CD4-positive, alpha-beta T cell (primary cell): ENCODE results near the gene AGXT2. TPM values are rescaled to one million over a fixed set of nuclear protein-coding genes. Genes with fewer than 3 reads are reported as not detected.

ENCODE experiments used
- ATAC-seq: fragments of 200-7000 bp; cut with Tn5 transposase; one replicate; pipeline ENCODE4 v1.10.0; 2022; ENCODE audit warnings: mild to moderate bottlenecking; ENCODE audit not compliant: poor library complexity
- CTCF ChIA-PET: fragments of 350-600 bp; sonication (Branson Sonifier 250); formaldehyde crosslinking; loops from one replicate; lab custom pipeline; 2021; ENCODE audit warnings: antibody characterized with exemption, inconsistent platforms; lab: Charles Lee
- POLR2A ChIA-PET: fragments of 350-600 bp; sonication (Branson Sonifier 250); formaldehyde crosslinking; loops from one replicate; lab custom pipeline; 2021; ENCODE audit warnings: antibody characterized with exemption, inconsistent platforms; lab: Charles Lee
- DNase-seq, 14 experiments: peaks; one replicate each; pipeline ENCODE4 v3.0.0-alpha.2; 2013 to 2020; ENCODE audit warnings: mixed read lengths in 2 of 14
- H3K27ac ChIP-seq, 2 donors: one replicate each; pipeline versions ENCODE4 v1.5.1 to v1.7.0; 2013; ENCODE audit warnings: low read length in 2 of 2, low read depth in 1 of 2, mild to moderate bottlenecking in 1 of 2
- H3K27me3 ChIP-seq, 2 experiments: 1 replicate in 1 of 2; 2 replicates in 1 of 2; pipeline versions ENCODE4 v1.6.1 to v1.7.0; 2013; ENCODE audit warnings: low read length in 2 of 2, control low read depth in 1 of 2, mild to moderate bottlenecking in 1 of 2, moderate library complexity in 1 of 2; ENCODE audit not compliant: insufficient read depth in 2 of 2, control insufficient read depth in 1 of 2
- H3K36me3 ChIP-seq: one replicate; pipeline ENCODE4 v1.6.1; 2013; ENCODE audit warnings: low read length, control low read depth; ENCODE audit not compliant: insufficient read depth
- H3K4me1 ChIP-seq: one replicate; pipeline ENCODE4 v1.6.1; 2013; ENCODE audit warnings: low read length, control low read depth; ENCODE audit not compliant: insufficient read depth
- H3K4me3 ChIP-seq: one replicate; pipeline ENCODE4 v1.5.1; 2013; ENCODE audit warnings: mild to moderate bottlenecking, low read length, moderate library complexity
- H3K9me3 ChIP-seq, 2 experiments: 1 replicate in 1 of 2; 2 replicates in 1 of 2; pipeline versions ENCODE4 v1.6.1 to v1.7.0; 2013; ENCODE audit warnings: low read length in 2 of 2, mild to moderate bottlenecking in 2 of 2, control low read depth in 1 of 2, moderate library complexity in 1 of 2; ENCODE audit not compliant: control insufficient read depth in 1 of 2, insufficient read depth in 1 of 2
- H3K27ac Mint-ChIP-seq: one replicate; pipeline ENCODE4 v1.8.0; 2020; ENCODE audit warnings: mixed read lengths
- H3K27me3 Mint-ChIP-seq: one replicate; pipeline ENCODE4 v1.8.0; 2021; ENCODE audit warnings: mixed read lengths
- H3K36me3 Mint-ChIP-seq: one replicate; pipeline ENCODE4 v1.8.0; 2021; ENCODE audit warnings: low read depth, mixed read lengths
- H3K4me1 Mint-ChIP-seq: one replicate; pipeline ENCODE4 v1.8.0; 2021; ENCODE audit warnings: low read depth, mixed read lengths
- H3K4me3 Mint-ChIP-seq: one replicate; pipeline ENCODE4 v1.8.0; 2020; ENCODE audit warnings: mild to moderate bottlenecking, mixed read lengths
- H3K9me3 Mint-ChIP-seq: one replicate; pipeline ENCODE4 v1.8.0; 2020; ENCODE audit warnings: mixed read lengths
- intact Hi-C, 2 experiments: fragments of 100-400 bp; cut with DNase I in 1 of 2; cut with micrococcal nuclease in 1 of 2; formaldehyde crosslinking; loops; one replicate each; pipeline versions ENCODE4 v1.15.1 to v1.9.0; 2023 to 2025; cut with DNase I, micrococcal nuclease
- total RNA-seq, 174 experiments: library from RNA in 2 of 174; stranded (reverse) in 2 of 174; gene quantifications; one replicate each; pipeline ENCODE4 v1.2.3 and lab custom pipeline; 2021 to 2026
- TF ChIP-seq, protein P1 (sequence below): fragments of 200-600 bp; IDR thresholded peaks from one replicate; pipeline ENCODE4 v1.8.0; 2022; ENCODE audit warnings: antibody characterized with exemption, mild to moderate bottlenecking

The AGXT2 gene
- total RNA-seq, 2 experiments from 2014 or later = not detected

DNA sequence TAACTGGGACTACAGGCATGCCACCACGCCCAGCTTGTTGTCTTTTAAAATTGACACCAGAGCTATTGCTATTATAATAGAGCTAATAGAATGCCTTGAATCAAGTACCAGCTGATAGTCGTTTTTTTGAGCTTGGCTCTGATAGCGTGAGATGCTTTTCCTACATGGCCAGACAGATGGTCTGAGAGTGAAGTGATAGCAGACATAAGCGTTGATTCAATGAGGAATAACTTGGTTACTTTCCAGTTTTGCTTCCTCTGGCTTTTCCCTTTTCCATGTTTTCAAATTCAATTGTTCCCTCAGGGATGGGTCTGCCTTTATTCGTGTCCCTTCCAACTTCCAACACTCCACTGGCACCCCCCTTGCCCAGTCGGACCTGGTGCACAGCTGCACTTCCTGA, 15.4 kb downstream of the AGXT2 start:
- no peak overlapping the region for H3K27ac ChIP-seq
- no peak overlapping the region for H3K4me3 ChIP-seq
- ATAC-seq (no peak), DNase-seq (no peak)
- Mint-ChIP-seq H3K27ac (no peak overlapping the region), H3K36me3 (no peaks in the 10 kb centered on the region), H3K9me3 (no peaks in the 10 kb centered on the region), H3K4me1 (no peaks in the 10 kb centered on the region), H3K27me3 (peaks cover 51% of the 10 kb centered on the region), H3K4me3 (no peak overlapping the region)
- ChIA-PET CTCF (no interaction called here), POLR2A (no interaction called here)
- H3K9me3 ChIP-seq = no peaks in the 10 kb centered on the region
- no peaks in the 10 kb centered on the region for H3K36me3 ChIP-seq
- no peaks in the 10 kb centered on the region for H3K4me1 ChIP-seq
- TF ChIP-seq, protein P1, sequence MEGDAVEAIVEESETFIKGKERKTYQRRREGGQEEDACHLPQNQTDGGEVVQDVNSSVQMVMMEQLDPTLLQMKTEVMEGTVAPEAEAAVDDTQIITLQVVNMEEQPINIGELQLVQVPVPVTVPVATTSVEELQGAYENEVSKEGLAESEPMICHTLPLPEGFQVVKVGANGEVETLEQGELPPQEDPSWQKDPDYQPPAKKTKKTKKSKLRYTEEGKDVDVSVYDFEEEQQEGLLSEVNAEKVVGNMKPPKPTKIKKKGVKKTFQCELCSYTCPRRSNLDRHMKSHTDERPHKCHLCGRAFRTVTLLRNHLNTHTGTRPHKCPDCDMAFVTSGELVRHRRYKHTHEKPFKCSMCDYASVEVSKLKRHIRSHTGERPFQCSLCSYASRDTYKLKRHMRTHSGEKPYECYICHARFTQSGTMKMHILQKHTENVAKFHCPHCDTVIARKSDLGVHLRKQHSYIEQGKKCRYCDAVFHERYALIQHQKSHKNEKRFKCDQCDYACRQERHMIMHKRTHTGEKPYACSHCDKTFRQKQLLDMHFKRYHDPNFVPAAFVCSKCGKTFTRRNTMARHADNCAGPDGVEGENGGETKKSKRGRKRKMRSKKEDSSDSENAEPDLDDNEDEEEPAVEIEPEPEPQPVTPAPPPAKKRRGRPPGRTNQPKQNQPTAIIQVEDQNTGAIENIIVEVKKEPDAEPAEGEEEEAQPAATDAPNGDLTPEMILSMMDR = no peak
- peaks cover 0 to 2% of the 10 kb centered on the region in 2 experiments for H3K27me3 ChIP-seq
- intact Hi-C loops = no loop called here

DNA sequence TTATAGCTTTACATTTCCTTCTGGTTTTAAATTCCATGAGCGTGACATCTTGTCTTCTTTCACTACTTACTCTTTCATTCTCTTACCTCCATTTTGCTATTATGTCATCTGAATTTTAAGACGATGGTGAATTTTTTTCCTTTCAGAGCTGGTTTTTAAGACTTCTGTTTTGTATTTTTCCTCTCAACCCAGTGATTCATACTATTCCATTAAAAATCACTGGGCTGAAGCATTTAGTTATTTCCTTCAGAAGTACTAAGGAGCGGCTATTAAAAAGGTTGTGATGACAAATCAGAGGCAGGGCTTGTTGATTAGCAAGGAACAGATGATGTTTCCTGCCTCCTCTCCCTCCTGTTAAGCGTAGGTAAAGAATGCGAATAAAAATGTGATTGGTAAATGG, 16.5 kb downstream of the AGXT2 start:
- Histone ChIP-seq H3K9me3 (no peaks in the 10 kb centered on the region), H3K4me3 (no peak overlapping the region), H3K4me1 (no peaks in the 10 kb centered on the region), H3K27ac (no peak overlapping the region), H3K27me3 (peaks cover 0 to 2% of the 10 kb centered on the region in 2 experiments), H3K36me3 (no peaks in the 10 kb centered on the region)
- Mint-ChIP-seq H3K27me3 (peaks cover 44% of the 10 kb centered on the region), H3K4me1 (no peaks in the 10 kb centered on the region), H3K4me3 (no peak overlapping the region), H3K9me3 (no peaks in the 10 kb centered on the region), H3K27ac (no peak overlapping the region), H3K36me3 (no peaks in the 10 kb centered on the region)
- DNase-seq (no peak), ATAC-seq (no peak)
- TF ChIP-seq, protein P1 = no peak
- intact Hi-C loops = no loop called here
- POLR2A ChIA-PET = no interaction called here
- CTCF ChIA-PET = no interaction called here

DNA sequence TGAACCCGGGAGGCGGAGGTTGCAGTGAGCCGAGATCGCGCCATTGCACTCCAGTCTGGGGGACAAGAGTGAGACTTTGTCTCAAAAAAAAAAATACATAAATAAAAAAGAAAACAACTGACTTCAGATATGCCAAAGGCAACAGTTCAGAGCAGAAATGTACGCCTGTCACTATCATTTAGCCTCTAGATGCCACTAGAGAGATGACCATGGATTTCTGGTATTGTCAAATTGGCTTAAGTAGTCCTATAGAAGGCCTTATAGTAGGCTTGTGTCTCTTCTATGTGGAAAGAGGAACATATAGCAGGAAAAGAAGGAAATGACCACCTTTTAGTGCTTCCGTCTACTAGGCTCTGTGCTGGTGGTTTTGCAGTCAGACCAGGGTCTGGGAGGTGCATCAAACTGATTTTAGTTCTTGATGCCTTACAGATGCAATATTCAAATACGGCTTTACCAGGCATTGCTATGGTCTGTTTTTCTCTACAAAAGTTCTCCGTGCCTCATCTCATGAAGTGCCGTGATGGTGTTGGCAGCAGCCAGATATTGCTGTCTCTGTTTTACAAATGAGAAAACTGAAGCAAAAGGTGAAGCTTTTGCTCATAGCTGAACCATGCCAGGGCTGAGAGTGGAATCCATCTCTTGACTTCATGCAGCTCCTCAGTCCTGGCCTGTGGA, 17.2 kb downstream of the AGXT2 start:
- intact Hi-C loops = no loop called here
- H3K36me3 Mint-ChIP-seq = no peaks in the 10 kb centered on the region
- Histone ChIP-seq H3K9me3 (no peaks in the 10 kb centered on the region), H3K27me3 (peaks cover 0 to 2% of the 10 kb centered on the region in 2 experiments), H3K4me1 (no peaks in the 10 kb centered on the region), H3K4me3 (no peak overlapping the region), H3K36me3 (no peaks in the 10 kb centered on the region), H3K27ac (no peak overlapping the region)
- TF ChIP-seq, protein P1 = no peak
- CTCF ChIA-PET = no interaction called here
- H3K27me3 Mint-ChIP-seq = peaks cover 44% of the 10 kb centered on the region
- no peak for DNase-seq
- H3K9me3 Mint-ChIP-seq = no peaks in the 10 kb centered on the region
- POLR2A ChIA-PET = no interaction called here
- ATAC-seq = no peak
- no peak overlapping the region for H3K4me3 Mint-ChIP-seq
- no peaks in the 10 kb centered on the region for H3K4me1 Mint-ChIP-seq
- no peak overlapping the region for H3K27ac Mint-ChIP-seq
